Activated T-helper 1 cell treated with anti-CD3 and anti-CD28 coated beads, Interleukin-2, amount 50 U/mL, for 16 hours (primary cell): Measurements from ENCODE around the gene BST1.
A peak's percentile ranks its signal among the peaks of the same experiment; 100 is the strongest.

Source experiments
- DNase-seq, 2 donors: peaks; one replicate each; pipeline ENCODE4 v3.0.0-alpha.2; 2020; ENCODE audit warnings: low read depth in 1 of 2, low spot score in 1 of 2

BST1 gene

GRCh38 chr4:15702941-15703403 lies at the start of gene BST1:
BST1 (plus strand) TSS chr4:15703065; CDS start chr4:15703145, 80 bp downstream.
- peak; percentile 6 to 10 for DNase-seq

GRCh38 chr4:15653420-15653819 lies 49.4 kb upstream of the BST1 start:
- no peak for DNase-seq

GRCh38 chr4:15653864-15654592 lies 48.8 kb upstream of the BST1 start:
- DNase-seq, result no peak

GRCh38 chr4:15654593-15655222 lies 48.2 kb upstream of the BST1 start:
- peak; percentile 10 to 15 for DNase-seq

- DNase-seq, result peak; percentile 52 to 79
Measured at GRCh38 chr4:15655223-15656037, 47.4 kb upstream of the BST1 start, which contains the start of gene FBXL5. FBXL5 (minus strand) TSS chr4:15655357; CDS start chr4:15655287, 70 bp downstream.

- no peak for DNase-seq
Measured at GRCh38 chr4:15656038-15656470, 46.8 kb upstream of the BST1 start.

GRCh38 chr4:15657366-15657765 lies 45.5 kb upstream of the BST1 start:
- DNase-seq, result no peak

GRCh38 chr4:15658136-15658770 lies 44.6 kb upstream of the BST1 start:
- no peak for DNase-seq

GRCh38 chr4:15658781-15659180 lies 44.1 kb upstream of the BST1 start:
- no peak for DNase-seq

GRCh38 chr4:15659768-15660570 lies 42.9 kb upstream of the BST1 start:
- no peak for DNase-seq

GRCh38 chr4:15665753-15666365 lies 37.0 kb upstream of the BST1 start:
- DNase-seq, result no peak

GRCh38 chr4:15667006-15667405 lies 35.9 kb upstream of the BST1 start:
- no peak for DNase-seq

- DNase-seq, result no peak
Measured at GRCh38 chr4:15668566-15669435, 34.1 kb upstream of the BST1 start.

GRCh38 chr4:15670576-15670975 lies 32.3 kb upstream of the BST1 start:
- no peak for DNase-seq

- DNase-seq, result no peak
Measured at GRCh38 chr4:15672101-15672500, 30.8 kb upstream of the BST1 start.

- DNase-seq, result no peak
Measured at GRCh38 chr4:15673337-15673736, 29.5 kb upstream of the BST1 start.

- DNase-seq, result no peak
Measured at GRCh38 chr4:15674046-15674445, 28.8 kb upstream of the BST1 start.

- DNase-seq, result no peak
Measured at GRCh38 chr4:15674926-15675325, 27.9 kb upstream of the BST1 start.

- no peak for DNase-seq
Measured at GRCh38 chr4:15675356-15675755, 27.5 kb upstream of the BST1 start.
